HG03571 (cell line): Measurements from ENCODE around the gene DEGS1.
A peak's percentile ranks its signal among the peaks of the same experiment; 100 is the strongest.
"Not testable (repeated sequence)": the region's sequence is repeated elsewhere in the genome, so short reads cannot be mapped to it uniquely, and the experiment has no call there.

Experiments
- ATAC-seq: cut with Tn5 transposase; IDR thresholded peaks from one replicate; pipeline ENCODE4 v1.9.1; 2021; ENCODE audit not compliant: unreplicated experiment

The DEGS1 gene

GRCh38 chr1:224180783-224181452, 2.1 kb upstream of the DEGS1 start:
- ATAC-seq = no peak

- ATAC-seq = no peak
Measured at GRCh38 chr1:224181453-224181810, 1.6 kb upstream of the DEGS1 start.

GRCh38 chr1:224182057-224182865, 779 bp upstream of the DEGS1 start:
- peak; percentile 42 for ATAC-seq

GRCh38 chr1:224183591-224184312, 712 bp downstream of the DEGS1 start:
- peak; percentile 36 for ATAC-seq

GRCh38 chr1:224185208-224185607, 2.2 kb downstream of the DEGS1 start:
- no peak for ATAC-seq

- no peak for ATAC-seq
Measured at GRCh38 chr1:224188286-224188685, 5.2 kb downstream of the DEGS1 start.

GRCh38 chr1:224189561-224189960, 6.5 kb downstream of the DEGS1 start:
- ATAC-seq = no peak

GRCh38 chr1:224192082-224192788, 9.2 kb downstream of the DEGS1 start:
- ATAC-seq = no peak

GRCh38 chr1:224193319-224193966, 10.4 kb downstream of the DEGS1 start:
- ATAC-seq = no peak

- no peak for ATAC-seq
Measured at GRCh38 chr1:224196813-224197600, 14.0 kb downstream of the DEGS1 start.

- ATAC-seq = no peak
Measured at GRCh38 chr1:224198572-224198971, 15.5 kb downstream of the DEGS1 start.

- no peak for ATAC-seq
Measured at GRCh38 chr1:224199679-224200078, 16.6 kb downstream of the DEGS1 start.

GRCh38 chr1:224201383-224201782, 18.3 kb downstream of the DEGS1 start:
- no peak for ATAC-seq

GRCh38 chr1:224201853-224202252, 18.8 kb downstream of the DEGS1 start:
- no peak for ATAC-seq

GRCh38 chr1:224203243-224204016, 20.4 kb downstream of the DEGS1 start:
- ATAC-seq = peak; percentile 74

GRCh38 chr1:224205438-224205840, 22.4 kb downstream of the DEGS1 start:
- no peak for ATAC-seq

- not testable (repeated sequence) for ATAC-seq
Measured at GRCh38 chr1:224205931-224206538, 23.0 kb downstream of the DEGS1 start.

- no peak for ATAC-seq
Measured at GRCh38 chr1:224211206-224211962, 28.3 kb downstream of the DEGS1 start.
